GM12801 (cell line): ENCODE data around the gene ATL3.

Experiments used
- CTCF ChIP-seq: IDR thresholded peaks from one replicate; pipeline ENCODE4 v1.5.1; 2011; ENCODE audit warnings: control low read depth; ENCODE audit not compliant: insufficient read length; ENCODE audit errors: extremely low read depth

ATL3 gene

GRCh38 chr11:63612181-63612580, 59.0 kb downstream of the ATL3 start:
- no peak for TF ChIP-seq CTCF

GRCh38 chr11:63611395-63611747, 59.8 kb downstream of the ATL3 start:
- no peak for TF ChIP-seq CTCF

- TF ChIP-seq CTCF, result no peak
Measured at GRCh38 chr11:63610604-63611394, 60.4 kb downstream of the ATL3 start.

DNA sequence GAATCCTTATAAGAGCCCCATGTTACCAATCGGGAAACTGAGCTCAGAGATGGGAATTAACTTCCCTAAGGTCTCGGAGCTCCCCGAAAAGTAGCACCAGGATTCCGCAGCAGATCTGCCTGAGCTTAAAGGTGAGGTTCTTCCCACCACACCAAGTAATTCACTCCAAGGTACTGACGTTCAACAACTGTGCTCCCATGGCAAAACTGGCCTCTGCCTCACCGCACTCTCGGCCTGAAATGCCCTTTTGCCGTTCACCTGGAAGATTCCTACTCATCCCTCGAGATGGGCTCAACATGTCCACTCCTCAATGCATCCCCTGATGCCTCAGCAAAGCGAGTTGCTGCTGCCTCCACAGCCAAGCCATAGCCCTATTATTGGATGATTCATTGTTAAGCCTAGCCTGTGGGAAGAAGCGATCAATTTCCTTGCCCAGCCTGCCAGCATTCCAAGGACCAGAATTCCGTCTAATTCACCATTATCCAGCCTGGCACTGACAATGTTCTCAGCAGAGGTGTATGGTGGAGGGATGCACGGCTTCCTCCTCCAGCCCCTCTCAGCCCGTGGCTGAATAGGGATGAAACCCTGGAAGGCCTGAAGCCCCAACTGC, 61.1 kb downstream of the ATL3 start:
- no peak for TF ChIP-seq CTCF

GRCh38 chr11:63609536-63609935, 61.6 kb downstream of the ATL3 start:
- no peak for TF ChIP-seq CTCF

DNA sequence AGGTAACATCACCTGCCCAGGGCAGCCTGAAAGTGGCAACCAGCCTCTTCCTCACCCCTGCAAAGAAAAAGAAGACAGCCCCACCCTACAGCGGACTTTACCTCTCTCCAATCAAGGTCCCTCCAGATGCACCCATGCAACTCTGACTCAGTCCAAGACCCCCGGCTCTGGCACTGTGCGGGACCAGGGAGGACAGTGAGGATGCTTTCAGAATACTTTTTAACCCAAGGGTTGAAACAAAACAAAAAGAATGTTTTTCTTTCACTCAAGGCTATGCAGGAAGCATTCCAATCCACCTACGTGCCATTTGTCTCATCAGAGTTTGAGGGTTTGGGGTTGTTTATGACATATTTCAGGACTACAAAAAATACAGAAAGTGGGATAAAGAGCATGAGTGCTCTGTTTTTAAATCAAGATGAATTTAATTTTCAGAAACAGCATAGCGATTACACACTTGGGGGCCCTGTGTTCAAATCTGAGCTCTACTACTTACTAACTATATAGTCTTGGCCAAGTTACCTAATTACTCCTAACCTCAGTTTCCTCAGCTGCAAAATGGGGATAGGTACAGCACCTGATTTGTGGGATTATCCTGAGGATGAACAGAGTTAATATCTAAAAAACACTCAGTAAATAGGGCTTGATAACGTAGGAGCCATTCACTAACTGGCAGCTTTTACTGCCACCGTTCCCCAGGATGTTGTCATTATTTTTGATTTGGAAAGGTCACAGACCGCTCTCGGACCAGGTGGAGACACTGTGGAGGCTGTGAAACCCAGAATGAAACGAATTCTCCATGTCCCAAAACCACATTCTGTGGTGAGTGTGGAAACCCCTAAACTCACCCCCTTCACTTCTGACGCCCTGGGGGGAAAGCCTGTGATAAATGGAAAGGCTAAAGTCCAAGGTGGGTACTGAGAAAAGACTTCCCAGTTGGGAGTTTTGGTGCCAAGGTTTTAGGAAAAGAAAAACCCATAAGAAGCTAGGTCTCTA, 62.5 kb downstream of the ATL3 start:
- TF ChIP-seq CTCF, result no peak

GRCh38 chr11:63603180-63603518, 68.0 kb downstream of the ATL3 start:
- no peak for TF ChIP-seq CTCF
